Measurements from ENCODE around the gene PROM2.

GRCh38 chr2:95279435-95280035, 5.3 kb downstream of the PROM2 start:
- no peak for TF ChIP-seq CTCF (IDR thresholded peaks at IDR 0.05)
- TF ChIP-seq ZFX (IDR thresholded peaks at IDR 0.05; ENCODE audit: borderline replicate concordance) = no peak

Data from 22Rv1 (cell line).